T-helper 22 cell (primary cell): ENCODE results near the gene GPR135.
A peak's percentile ranks its signal among the peaks of the same experiment; 100 is the strongest.

Experiments
- DNase-seq: peaks from one replicate; pipeline ENCODE4 v3.0.0-alpha.2; 2020; ENCODE audit warnings: low read depth

GPR135 gene, protein sequence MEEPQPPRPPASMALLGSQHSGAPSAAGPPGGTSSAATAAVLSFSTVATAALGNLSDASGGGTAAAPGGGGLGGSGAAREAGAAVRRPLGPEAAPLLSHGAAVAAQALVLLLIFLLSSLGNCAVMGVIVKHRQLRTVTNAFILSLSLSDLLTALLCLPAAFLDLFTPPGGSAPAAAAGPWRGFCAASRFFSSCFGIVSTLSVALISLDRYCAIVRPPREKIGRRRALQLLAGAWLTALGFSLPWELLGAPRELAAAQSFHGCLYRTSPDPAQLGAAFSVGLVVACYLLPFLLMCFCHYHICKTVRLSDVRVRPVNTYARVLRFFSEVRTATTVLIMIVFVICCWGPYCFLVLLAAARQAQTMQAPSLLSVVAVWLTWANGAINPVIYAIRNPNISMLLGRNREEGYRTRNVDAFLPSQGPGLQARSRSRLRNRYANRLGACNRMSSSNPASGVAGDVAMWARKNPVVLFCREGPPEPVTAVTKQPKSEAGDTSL

GRCh38 chr14:59465316-59466135 lies at the start of gene GPR135:
TSS of gene GPR135 (minus strand) at chr14:59465380. CDS start at chr14:59465226, 154 bp downstream.
- no peak for DNase-seq

- DNase-seq: no peak
These were observed 46.9 kb upstream of the GPR135 start for GRCh38 chr14:59511916-59512575.

GRCh38 chr14:59510966-59511365 lies 45.8 kb upstream of the GPR135 start:
- DNase-seq: no peak

- DNase-seq: no peak
These were observed 44.8 kb upstream of the GPR135 start for GRCh38 chr14:59510001-59510400.

GRCh38 chr14:59509101-59509500 lies 43.9 kb upstream of the GPR135 start:
- DNase-seq: no peak

DNA sequence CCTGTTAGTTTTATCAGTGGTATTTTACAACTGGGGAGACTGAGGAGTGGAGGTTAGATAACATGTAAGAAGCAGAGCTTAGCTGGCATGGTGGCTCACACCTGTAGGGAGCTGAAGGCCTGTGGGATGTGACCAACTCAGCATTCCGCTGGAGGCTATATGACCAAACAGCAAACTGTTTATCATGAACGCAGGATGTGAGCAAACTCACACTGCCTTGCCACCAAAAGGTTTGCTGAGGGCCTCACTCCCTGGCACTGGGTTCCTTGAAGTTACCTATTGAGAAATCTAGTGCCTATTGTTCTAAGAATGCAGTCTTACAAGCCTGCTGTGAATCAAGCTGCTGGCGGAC lies 42.5 kb upstream of the GPR135 start:
- DNase-seq: no peak

GRCh38 chr14:59507063-59507751 lies 42.0 kb upstream of the GPR135 start:
- peak; percentile 3 for DNase-seq

GRCh38 chr14:59503256-59503655 lies 38.1 kb upstream of the GPR135 start:
- no peak for DNase-seq

DNA sequence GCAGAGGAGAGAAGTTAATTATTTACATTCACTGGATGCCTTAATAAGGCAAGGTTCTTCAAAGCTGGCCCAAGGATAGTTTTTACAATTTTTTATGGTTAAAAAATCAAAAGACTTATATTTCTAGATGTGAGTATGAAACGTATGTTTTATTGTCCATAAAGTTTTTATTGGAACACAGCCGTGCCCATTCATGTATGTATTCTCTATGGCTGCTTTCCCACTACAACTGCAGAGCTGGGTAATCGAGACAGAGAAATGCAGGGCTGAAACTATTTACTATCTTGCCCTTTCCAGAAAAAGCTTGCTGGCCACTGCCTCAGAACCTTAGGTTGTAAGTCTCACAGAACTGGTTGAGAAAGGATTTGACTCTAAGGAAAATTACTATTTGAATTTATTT lies 35.6 kb upstream of the GPR135 start:
- DNase-seq: no peak

- DNase-seq: no peak
These were observed 27.2 kb upstream of the GPR135 start for GRCh38 chr14:59492384-59492783.

DNA sequence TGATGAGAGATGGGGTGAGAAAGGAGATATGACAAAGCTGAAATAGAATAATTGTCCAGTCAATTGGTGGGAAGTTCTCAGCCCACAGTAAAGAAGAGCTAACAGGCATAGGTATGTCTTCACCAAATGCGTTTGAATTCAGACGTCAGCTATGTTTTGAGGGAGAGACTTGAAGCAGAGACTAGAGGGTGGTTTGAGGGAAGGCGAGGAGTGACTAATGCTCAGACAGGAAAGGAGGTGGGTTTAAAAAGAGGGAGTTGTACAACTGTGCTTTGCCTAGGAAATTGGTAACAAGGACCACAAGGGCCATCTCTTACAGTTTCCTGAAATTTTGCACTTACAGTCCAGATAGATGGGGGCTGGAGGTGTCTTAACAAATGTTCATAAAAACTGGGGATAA lies 25.6 kb upstream of the GPR135 start:
- DNase-seq: no peak

- DNase-seq: no peak
These were observed 19.5 kb upstream of the GPR135 start for GRCh38 chr14:59484639-59485175.

DNA sequence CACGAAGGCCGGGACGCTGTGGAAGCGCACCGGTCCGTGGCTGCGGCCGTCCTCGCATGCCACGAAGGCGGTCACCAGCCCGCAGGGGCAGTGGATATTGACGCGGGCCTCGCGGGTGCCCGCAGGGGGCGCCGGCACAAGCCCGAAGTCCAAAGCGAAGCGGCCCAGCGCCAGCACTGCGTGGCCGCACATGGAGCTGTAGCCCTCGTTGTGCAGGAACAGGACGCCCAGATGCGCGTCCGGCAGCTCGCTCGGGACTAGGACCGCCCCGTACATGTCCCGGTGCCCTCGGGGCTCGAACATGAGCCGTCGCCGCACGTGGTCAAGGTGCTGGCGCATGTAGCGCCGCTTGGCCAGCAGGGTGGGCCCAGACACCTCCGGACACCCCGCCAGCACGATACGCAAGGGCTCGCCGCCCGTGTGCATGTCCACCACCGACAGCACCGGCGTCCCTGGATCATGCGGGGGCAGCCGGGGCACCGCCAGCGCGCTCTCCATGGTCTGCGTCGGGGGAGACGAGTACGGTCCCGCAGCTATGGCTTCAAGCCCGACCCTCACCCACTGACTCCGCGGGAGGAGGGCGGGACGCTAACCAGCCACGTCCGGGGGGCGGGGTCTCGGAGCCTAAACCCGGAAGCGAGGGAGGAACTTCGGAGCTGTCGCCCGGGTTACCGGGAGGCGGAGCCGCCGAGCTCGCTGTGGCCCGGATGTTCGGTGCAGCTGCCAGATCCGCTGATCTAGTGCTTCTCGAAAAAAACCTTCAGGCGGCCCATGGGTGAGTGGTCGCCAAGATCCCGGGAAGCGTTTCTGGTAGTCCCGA lies 18.8 kb upstream of the GPR135 start, which contains the start of the genes JKAMP and L3HYPDH:
Gene JKAMP (plus strand): TSS at position 699 of the 820 bp plus-strand sequence. CDS start 73 bp downstream, at position 772.
Gene L3HYPDH (minus strand): TSS at position 590 of the 820 bp plus-strand sequence. CDS start 92 bp downstream, at position 498.
- DNase-seq: peak; percentile 95

GRCh38 chr14:59483363-59483762 lies 18.2 kb upstream of the GPR135 start:
- DNase-seq: no peak

DNA sequence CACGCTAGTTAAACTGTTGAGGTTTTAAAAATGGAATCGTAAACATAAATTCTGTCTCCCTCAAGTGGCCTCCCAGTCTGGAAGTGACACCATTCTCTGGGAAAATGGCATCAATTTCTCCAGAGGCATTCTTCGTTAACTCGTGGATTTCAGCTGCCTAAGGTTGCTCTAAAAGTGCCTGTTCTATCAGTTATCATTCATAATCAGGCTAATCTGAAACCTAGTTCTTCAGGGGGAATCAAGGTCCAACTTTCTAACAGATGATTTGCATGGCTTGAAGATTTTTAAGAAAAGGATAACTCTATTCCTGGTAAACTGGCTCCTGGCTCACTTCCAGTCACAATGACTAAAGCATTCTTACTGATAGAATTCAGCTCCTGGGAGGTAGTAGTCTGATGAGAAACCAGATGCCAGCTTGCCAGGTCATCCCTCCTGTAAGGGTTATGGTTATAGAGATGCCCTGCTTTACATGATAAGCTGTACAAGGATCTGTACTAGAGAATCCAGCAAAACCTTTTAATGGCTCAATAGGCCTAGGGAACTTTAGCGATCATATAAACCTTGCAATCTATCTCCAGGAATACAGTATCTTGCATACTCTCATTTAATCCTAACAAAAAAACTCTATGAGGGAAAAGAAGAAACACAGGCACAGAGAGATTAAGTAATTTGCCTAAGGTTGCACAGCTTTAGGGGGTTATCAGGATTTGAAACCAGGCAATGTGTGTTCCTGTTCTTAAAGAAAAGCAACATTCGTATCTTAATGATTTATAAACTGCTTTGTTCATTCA lies 17.6 kb upstream of the GPR135 start:
- no peak for DNase-seq

- DNase-seq: no peak
These were observed 16.8 kb upstream of the GPR135 start for GRCh38 chr14:59481871-59482540.

DNA sequence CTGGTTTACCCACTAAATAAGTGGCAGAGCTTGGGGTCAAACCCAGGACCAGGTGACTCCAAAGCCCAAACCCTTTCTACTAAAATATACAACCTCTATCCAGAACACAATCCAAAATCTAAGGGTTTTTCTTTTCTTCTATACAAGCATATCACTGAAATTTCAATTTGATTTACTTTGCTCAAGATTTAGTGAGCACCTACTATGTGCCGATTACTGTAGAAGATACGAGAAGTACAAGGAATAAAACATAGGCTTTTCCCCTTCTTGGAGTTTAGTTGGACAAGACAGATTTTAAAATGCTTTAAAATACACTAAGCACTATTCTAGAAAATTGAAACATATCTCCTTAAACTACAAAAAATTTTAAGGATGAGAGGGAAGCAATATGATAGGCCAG lies 16.2 kb upstream of the GPR135 start:
- DNase-seq: no peak

GRCh38 chr14:59480166-59480565 lies 15.0 kb upstream of the GPR135 start:
- no peak for DNase-seq

- DNase-seq: no peak
These were observed 13.4 kb upstream of the GPR135 start for GRCh38 chr14:59478540-59478939.
